Upper lobe of left lung (tissue), 4 donors: ENCODE data around the gene FGF16.

ENCODE experiments used
- EP300 ChIP-seq, 4 donors: sonication (generic); formaldehyde crosslinking; IDR thresholded peaks; one replicate each; pipeline ENCODE4 v1.5.1; 2017; ENCODE audit warnings: antibody characterized with exemption in 4 of 4, control low read depth in 2 of 4
- POLR2A ChIP-seq, 4 donors: fragments of 450-650 bp; IDR thresholded peaks; one replicate each; pipeline ENCODE4 v1.5.1; 2016 to 2017; ENCODE audit warnings: antibody characterized with exemption in 4 of 4, mild to moderate bottlenecking in 2 of 4
- POLR2AphosphoS5 ChIP-seq, 2 donors: sonication (generic); formaldehyde crosslinking; IDR thresholded peaks; one replicate each; pipeline ENCODE4 v1.5.1; 2017; ENCODE audit warnings: antibody characterized with exemption in 2 of 2
- TF ChIP-seq, protein P1 (sequence below), 6 experiments: fragments of 450-650 bp in 4 of 6; fragments of 200-600 bp in 2 of 6; sonication (generic) in 2 of 6; IDR thresholded peaks; one replicate each; pipeline ENCODE4 v1.5.1; 2016 to 2019; ENCODE audit warnings: antibody characterized with exemption in 6 of 6

DNA sequence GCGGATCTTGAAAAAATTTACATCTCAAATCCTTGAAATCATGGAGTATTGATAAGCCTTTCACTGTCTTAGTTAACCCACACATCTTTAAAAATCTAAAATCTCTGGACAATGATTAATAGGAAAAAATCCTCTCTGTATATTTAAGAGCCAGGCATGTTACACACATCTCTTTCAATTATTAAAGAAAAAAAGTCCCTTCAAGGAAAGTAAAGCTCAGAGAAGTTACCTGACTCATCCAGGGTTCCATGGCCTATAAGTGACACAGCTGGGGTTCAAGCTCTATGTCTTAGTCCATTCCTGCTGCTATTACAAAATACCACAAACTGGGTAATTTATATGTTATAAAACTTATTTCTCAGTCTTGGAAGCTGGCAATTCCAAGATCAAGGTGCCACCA is 14.2 kb upstream of the FGF16 start:
- TF ChIP-seq EP300 (IDR thresholded peaks at IDR 0.05) (no peak), POLR2A (IDR thresholded peaks at IDR 0.05) (no peak), POLR2AphosphoS5 (IDR thresholded peaks at IDR 0.05) (no peak)
- TF ChIP-seq, protein P1, sequence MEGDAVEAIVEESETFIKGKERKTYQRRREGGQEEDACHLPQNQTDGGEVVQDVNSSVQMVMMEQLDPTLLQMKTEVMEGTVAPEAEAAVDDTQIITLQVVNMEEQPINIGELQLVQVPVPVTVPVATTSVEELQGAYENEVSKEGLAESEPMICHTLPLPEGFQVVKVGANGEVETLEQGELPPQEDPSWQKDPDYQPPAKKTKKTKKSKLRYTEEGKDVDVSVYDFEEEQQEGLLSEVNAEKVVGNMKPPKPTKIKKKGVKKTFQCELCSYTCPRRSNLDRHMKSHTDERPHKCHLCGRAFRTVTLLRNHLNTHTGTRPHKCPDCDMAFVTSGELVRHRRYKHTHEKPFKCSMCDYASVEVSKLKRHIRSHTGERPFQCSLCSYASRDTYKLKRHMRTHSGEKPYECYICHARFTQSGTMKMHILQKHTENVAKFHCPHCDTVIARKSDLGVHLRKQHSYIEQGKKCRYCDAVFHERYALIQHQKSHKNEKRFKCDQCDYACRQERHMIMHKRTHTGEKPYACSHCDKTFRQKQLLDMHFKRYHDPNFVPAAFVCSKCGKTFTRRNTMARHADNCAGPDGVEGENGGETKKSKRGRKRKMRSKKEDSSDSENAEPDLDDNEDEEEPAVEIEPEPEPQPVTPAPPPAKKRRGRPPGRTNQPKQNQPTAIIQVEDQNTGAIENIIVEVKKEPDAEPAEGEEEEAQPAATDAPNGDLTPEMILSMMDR (IDR thresholded peaks at IDR 0.05): no peak
